ENCODE measurements around the gene MACROD2.

DNA sequence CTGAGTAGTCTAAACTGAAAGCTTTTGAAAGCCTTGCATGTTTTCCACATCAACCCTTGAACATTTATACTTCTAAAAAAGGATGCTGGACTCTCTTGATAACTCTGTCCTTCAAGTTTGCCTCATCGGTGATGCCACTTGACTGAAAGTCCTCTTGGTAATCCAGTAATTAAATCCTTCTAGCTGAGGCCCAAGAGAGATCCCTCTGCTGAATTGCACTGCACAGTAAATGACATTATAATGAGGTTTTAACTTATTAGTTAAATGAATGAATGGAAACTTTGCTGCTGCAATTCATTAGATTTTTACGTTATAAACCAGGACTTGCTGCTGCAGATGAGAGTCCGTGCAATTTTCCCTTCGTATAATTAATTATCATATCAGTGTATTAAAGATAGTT is 706.0 kb downstream of the MACROD2 start:
- TF ChIP-seq, protein P1, sequence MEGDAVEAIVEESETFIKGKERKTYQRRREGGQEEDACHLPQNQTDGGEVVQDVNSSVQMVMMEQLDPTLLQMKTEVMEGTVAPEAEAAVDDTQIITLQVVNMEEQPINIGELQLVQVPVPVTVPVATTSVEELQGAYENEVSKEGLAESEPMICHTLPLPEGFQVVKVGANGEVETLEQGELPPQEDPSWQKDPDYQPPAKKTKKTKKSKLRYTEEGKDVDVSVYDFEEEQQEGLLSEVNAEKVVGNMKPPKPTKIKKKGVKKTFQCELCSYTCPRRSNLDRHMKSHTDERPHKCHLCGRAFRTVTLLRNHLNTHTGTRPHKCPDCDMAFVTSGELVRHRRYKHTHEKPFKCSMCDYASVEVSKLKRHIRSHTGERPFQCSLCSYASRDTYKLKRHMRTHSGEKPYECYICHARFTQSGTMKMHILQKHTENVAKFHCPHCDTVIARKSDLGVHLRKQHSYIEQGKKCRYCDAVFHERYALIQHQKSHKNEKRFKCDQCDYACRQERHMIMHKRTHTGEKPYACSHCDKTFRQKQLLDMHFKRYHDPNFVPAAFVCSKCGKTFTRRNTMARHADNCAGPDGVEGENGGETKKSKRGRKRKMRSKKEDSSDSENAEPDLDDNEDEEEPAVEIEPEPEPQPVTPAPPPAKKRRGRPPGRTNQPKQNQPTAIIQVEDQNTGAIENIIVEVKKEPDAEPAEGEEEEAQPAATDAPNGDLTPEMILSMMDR (IDR thresholded peaks at IDR 0.05) = no peak
- TF ChIP-seq POLR2AphosphoS5 (IDR thresholded peaks at IDR 0.05) = no peak
- no peak for TF ChIP-seq POLR2A (IDR thresholded peaks at IDR 0.05)
